ENCODE measurements around the gene LNPK. TPM values are rescaled to one million over a fixed set of nuclear protein-coding genes. Genes with fewer than 3 reads are reported as not detected.

The LNPK gene
- total RNA-seq, 1 experiment from 2014 or later, result 21.9 TPM

GRCh38 chr2:176025932-176026331 lies 23.9 kb upstream of the LNPK start:
- Histone ChIP-seq H3K9ac (ENCODE audit: low read length) (no peak overlapping the region), H3K36me3 (ENCODE audit: low read depth, low read length) (no peaks in the 10 kb centered on the region), H3K4me3 (ENCODE audit: low read length) (no peak overlapping the region), H3K79me2 (ENCODE audit: low read length) (no peaks in the 10 kb centered on the region), H2AFZ (ENCODE audit: low read length) (no peak overlapping the region), H3K9me2 (replicated peaks; ENCODE audit: low read length) (no peaks in the 10 kb centered on the region), H3K4me2 (ENCODE audit: low read length) (no peak overlapping the region), H3K27ac (ENCODE audit: low read length) (no peak overlapping the region), H4K20me1 (ENCODE audit: low read length) (no peaks in the 10 kb centered on the region), H3K4me1 (ENCODE audit: insufficient read depth, low read length) (no peaks in the 10 kb centered on the region), H3K9me3 (ENCODE audit: low read length) (no peaks in the 10 kb centered on the region), H3K27me3 (ENCODE audit: low read length) (peaks cover 66% of the 10 kb centered on the region), H3F3A (ENCODE audit: low read length, unreplicated experiment) (no peaks in the 10 kb centered on the region)
- ATAC-seq, result no peak
- TF ChIP-seq EZH2 (IDR thresholded peaks at IDR 0.05; ENCODE audit: low read length, unreplicated experiment) (no peak), EZH2phosphoT487 (IDR thresholded peaks at IDR 0.05; ENCODE audit: borderline replicate concordance, low read length) (no peak), CTCF (conservative IDR thresholded peaks at IDR 0.05; ENCODE audit: low read depth, low read length) (no peak)
- no peak for DNase-seq
- BruUV-seq (replicated peaks), result no TSS peak
- intact Hi-C loops (cut with micrococcal nuclease), result no loop called here
- ChIA-PET CTCF (no interaction called here), POLR2A (ENCODE audit: unreplicated experiment) (no interaction called here)

- ATAC-seq (no peak), DNase-seq (no peak)
- no peak overlapping the region for H3K27ac ChIP-seq (ENCODE audit: low read length)
- H2AFZ ChIP-seq (ENCODE audit: low read length), result no peak overlapping the region
- H3K36me3 ChIP-seq (ENCODE audit: low read depth, low read length), result no peaks in the 10 kb centered on the region
- peaks cover 59% of the 10 kb centered on the region for H3K27me3 ChIP-seq (ENCODE audit: low read length)
- H3K9ac ChIP-seq (ENCODE audit: low read length), result no peak overlapping the region
- no peaks in the 10 kb centered on the region for H3K9me3 ChIP-seq (ENCODE audit: low read length)
- ChIA-PET CTCF (interaction anchor here (0.6 kb wide), 1 partner anchor 13 kb away, joined by 3 read pairs; no protein-coding TSS in a partner anchor), POLR2A (ENCODE audit: unreplicated experiment) (no interaction called here)
- H3F3A ChIP-seq (ENCODE audit: low read length, unreplicated experiment), result no peaks in the 10 kb centered on the region
- no TSS peak for BruUV-seq (replicated peaks)
- H4K20me1 ChIP-seq (ENCODE audit: low read length), result no peaks in the 10 kb centered on the region
- intact Hi-C loops (cut with micrococcal nuclease), result no loop called here
- H3K4me1 ChIP-seq (ENCODE audit: insufficient read depth, low read length), result no peaks in the 10 kb centered on the region
- no peaks in the 10 kb centered on the region for H3K79me2 ChIP-seq (ENCODE audit: low read length)
- no peaks in the 10 kb centered on the region for H3K9me2 ChIP-seq (replicated peaks; ENCODE audit: low read length)
- no peak overlapping the region for H3K4me2 ChIP-seq (ENCODE audit: low read length)
- H3K4me3 ChIP-seq (ENCODE audit: low read length), result no peak overlapping the region
- TF ChIP-seq EZH2phosphoT487 (IDR thresholded peaks at IDR 0.05; ENCODE audit: borderline replicate concordance, low read length) (no peak), EZH2 (IDR thresholded peaks at IDR 0.05; ENCODE audit: low read length, unreplicated experiment) (no peak), CTCF (conservative IDR thresholded peaks at IDR 0.05; ENCODE audit: low read depth, low read length) (no peak)
These were observed 22.0 kb upstream of the LNPK start for GRCh38 chr2:176024083-176024482.

- Histone ChIP-seq H3K4me2 (ENCODE audit: low read length) (no peak overlapping the region), H3K27ac (ENCODE audit: low read length) (no peak overlapping the region), H3F3A (ENCODE audit: low read length, unreplicated experiment) (no peaks in the 10 kb centered on the region), H2AFZ (ENCODE audit: low read length) (no peak overlapping the region), H3K9me3 (ENCODE audit: low read length) (no peaks in the 10 kb centered on the region), H3K9me2 (replicated peaks; ENCODE audit: low read length) (no peaks in the 10 kb centered on the region), H3K36me3 (ENCODE audit: low read depth, low read length) (no peaks in the 10 kb centered on the region), H4K20me1 (ENCODE audit: low read length) (no peaks in the 10 kb centered on the region), H3K4me1 (ENCODE audit: insufficient read depth, low read length) (no peaks in the 10 kb centered on the region), H3K9ac (ENCODE audit: low read length) (no peak overlapping the region), H3K27me3 (ENCODE audit: low read length) (peaks cover 45% of the 10 kb centered on the region), H3K79me2 (ENCODE audit: low read length) (no peaks in the 10 kb centered on the region), H3K4me3 (ENCODE audit: low read length) (no peak overlapping the region)
- CTCF ChIA-PET, result no interaction called here
- DNase-seq, result no peak
- BruUV-seq (replicated peaks), result no TSS peak
- POLR2A ChIA-PET (ENCODE audit: unreplicated experiment), result no interaction called here
- TF ChIP-seq CTCF (conservative IDR thresholded peaks at IDR 0.05; ENCODE audit: low read depth, low read length) (no peak), EZH2 (IDR thresholded peaks at IDR 0.05; ENCODE audit: low read length, unreplicated experiment) (no peak), EZH2phosphoT487 (IDR thresholded peaks at IDR 0.05; ENCODE audit: borderline replicate concordance, low read length) (no peak)
- no peak for ATAC-seq
- intact Hi-C loops (cut with micrococcal nuclease), result no loop called here
These were observed 20.0 kb upstream of the LNPK start for GRCh38 chr2:176022048-176022447.
